Right renal cortex interstitium (tissue), 3 donors: ENCODE measurements around the gene METTL24. TPM values are rescaled to one million over a fixed set of nuclear protein-coding genes. Genes with fewer than 3 reads are reported as not detected.
A peak's percentile ranks its signal among the peaks of the same experiment; 100 is the strongest.

Experiments used
- DNase-seq, 3 donors: peaks; one replicate each; pipeline ENCODE4 v3.0.0-alpha.2; 2013; ENCODE audit warnings: low read depth in 3 of 3, low spot score in 2 of 3
- polyA plus RNA-seq, 3 donors: library from polyadenylated mRNA; unstranded; fragments of 120-200 nt; gene quantifications; one replicate each; pipeline ENCODE4 v1.2.1, GENCODE V29; 2013; ENCODE audit not compliant: insufficient read length in 3 of 3

The METTL24 gene
- polyA plus RNA-seq, 3 donors = 14.4 to 15.5 (median 14.7) TPM

DNA sequence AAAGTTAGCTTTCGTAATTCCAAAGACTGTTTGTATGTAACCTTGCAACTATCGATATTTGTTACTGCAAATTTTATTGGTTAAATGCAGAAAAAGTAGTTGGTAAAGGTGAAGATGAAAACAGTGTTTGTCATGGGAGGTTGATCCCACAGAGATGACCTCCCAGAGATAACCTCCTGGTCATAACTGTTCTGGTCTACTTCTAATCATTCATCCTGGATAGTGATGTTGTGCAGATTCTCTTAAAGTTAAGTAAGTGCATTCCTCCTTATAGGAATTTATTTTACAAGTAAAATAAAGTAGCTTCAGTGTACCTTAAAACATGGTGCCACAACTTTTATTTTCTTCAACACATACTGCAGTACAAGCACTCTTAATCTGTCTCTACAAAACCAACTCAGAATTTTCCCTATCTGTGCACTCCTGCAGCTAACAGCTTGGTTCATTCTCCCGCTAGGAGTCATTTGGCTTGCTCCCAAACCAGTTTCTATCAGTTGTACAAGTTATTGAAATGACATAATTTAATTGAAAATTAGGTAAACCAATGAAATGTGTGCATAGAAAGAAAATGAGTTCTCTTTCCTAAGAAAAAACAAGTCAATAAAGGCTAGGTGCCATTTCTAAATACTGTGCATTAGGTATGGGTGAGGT is 19.2 kb downstream of the METTL24 start:
- no peak for DNase-seq

DNA sequence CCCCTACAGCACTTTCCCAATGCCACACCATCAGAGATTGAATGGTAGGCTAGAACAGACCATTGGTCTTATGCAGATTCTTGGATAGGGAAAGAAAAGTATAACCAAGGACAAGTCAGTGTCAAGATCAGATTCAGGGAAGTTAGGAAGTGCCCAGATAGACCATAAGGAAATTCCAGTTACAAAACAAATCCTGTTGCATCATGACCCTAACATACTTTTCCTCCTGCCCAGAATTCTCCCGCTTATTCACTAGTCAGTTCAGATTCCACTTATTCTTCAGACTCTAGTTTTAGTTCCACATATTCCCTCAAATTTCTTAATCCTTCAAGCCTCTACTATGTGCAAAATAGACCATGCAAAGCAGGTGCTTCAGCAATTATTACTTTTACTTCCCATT is 20.7 kb downstream of the METTL24 start:
- no peak for DNase-seq

DNA sequence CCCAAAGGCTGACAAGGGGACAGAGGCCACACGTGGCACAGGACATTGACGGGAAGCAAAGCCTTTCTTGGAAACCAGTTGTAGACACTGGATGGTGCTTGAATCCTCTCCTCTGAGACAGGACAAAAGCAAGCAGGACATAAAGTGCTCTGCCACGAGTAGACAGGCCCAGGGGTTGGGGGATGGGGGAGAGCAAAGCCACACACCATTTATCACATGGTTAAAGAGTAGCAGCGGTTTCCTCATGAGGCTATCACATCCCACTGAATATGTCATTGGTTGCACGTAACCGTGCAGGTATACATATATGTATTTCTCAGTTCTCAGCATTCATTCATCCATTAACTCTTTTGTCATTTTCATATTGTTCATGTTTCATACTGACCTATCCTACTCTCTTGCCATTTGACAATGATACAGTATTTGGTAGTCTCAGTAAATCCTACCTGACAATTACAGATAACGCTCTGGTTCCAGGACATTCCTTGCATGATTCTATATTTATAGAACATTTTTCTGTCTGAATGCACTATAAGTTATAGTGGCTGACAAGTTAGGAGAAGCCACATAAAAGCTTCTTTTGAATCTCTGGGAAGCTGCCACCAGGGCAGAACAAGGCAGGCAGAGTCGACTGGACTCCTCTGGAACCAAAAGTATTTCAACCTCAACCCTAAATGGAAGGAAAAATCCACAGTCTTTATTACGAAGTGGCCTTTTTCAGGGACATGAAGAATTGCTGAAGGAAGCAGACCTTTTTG is 23.5 kb downstream of the METTL24 start:
- no peak for DNase-seq

DNA sequence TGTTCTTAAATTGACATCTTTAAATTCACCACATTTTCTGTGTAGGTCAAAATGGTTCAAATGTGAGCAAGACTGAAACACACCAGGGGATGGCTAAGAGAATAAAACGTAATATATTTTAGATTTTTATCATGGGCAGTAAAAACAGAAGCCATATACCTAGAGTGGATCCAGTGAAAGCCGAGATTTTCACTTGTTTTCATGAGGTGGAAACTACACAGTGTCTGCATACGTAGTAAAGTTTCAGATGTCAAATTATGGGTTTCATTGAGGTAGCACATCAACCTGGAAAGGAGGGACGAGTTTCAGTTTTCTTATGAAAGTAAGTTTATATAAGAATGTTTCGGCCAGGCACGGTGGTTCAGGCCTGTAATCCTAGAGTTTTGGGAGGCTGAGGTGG is 25.9 kb downstream of the METTL24 start:
- DNase-seq = no peak

DNA sequence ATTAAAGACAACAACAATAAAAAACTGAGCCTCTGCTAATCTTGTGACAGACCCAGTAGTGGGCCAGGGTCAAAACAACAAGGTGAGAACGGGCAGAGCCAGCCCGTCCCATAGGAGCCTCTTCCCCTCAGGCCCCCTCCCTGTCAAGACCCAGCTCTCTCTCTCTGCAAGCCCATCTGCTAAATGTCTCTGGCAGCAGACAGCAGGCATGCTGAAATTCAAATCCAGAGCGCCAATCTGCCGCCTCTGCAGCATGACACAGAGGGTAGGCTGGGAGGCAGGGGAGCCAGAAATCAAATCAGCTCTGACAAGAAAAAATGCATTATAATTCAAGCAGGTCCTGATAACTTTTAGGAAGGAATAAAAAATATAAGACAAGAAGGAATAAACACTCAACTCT is 26.3 kb downstream of the METTL24 start:
- no peak for DNase-seq

DNA sequence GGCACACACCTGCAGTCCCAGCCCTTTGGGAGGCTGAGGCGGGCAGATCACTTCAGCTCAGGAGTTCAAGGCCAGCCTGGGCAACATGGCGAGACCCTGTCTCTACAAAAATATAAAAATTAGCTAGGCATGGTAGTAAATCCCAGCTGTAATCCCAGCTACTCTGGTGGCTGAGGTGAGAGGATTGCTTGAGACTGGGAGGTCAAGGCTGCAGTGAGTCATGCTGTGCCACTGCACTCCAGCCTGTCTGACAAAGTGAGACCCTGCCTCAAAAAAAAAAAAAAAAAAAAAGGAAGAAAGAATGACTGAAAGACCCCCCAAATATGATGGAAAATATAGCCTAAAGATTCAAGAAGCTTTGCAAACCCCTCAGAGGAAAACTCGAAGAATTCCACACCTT is 26.8 kb downstream of the METTL24 start:
- no peak for DNase-seq

DNA sequence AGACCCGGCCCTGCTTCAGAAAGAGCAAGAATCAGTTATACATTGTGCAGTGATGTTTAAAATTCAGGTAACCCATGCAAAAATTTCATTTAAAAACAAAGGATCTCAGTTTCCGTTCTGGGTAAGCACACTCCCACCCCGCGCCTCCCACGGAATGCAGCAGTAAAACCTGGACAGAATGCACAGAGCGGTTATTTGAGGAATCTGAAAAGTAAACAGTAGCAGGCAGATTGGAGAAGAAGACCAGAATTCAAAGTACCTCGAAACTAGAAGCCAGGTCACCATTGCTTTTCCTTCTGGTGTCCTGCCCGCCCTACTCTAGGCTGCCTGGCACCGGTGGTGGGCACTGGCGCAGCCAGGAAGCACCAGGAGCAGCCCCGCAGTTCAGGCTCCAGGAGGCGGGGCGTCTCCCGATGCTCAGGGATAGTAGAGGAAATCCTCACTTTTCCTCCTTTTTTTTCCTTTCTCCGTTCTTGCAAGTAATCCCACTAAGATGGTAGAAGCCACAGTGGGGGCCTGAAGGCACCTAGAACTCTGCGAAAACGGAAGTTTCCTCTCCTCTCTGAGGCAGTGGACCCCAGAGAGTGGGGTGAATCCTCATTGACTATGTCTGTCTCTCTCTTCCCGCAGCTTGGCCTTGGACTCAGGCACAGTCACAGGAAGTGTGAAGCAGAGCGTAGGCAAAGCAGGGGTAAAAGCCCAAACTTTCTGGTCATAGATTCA is 28.3 kb downstream of the METTL24 start:
- no peak for DNase-seq

DNA sequence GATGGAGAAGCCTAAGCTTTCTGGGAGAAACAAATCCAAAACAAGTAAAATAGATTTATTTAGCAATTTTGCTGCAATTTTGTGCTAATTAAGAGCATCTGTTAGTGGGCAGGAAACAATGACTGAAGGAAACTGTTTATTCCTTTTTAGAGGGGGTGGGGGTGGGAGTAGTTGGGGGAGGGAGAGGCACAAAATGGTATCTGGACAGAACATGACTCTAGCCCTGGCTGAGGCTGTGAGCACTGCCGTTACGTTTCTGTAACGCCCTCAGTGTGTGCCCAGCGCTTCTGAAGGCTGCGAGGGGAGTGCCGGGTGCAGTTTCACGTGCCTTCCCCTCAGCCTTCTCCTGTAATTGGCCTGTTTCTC is 28.8 kb downstream of the METTL24 start:
- no peak for DNase-seq

DNA sequence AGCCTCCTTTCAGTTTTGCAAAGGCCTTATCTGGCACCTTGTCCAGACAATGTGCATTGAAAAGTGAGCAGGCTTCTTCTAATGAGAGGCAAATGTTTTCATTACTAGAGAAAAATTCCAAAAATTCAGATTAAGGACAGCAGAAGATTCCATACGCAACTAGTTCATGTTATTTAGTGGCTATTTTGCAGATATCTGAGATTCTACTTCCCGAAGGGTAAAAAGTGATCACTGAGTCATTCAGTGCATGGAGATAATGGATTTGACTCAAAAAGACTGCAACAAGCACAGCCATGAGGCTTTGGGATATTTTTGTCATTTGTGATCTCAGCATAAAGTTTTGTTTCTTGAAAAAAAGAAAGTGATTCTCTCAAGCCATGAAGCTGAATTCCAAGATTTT is 29.9 kb downstream of the METTL24 start:
- no peak for DNase-seq

DNA sequence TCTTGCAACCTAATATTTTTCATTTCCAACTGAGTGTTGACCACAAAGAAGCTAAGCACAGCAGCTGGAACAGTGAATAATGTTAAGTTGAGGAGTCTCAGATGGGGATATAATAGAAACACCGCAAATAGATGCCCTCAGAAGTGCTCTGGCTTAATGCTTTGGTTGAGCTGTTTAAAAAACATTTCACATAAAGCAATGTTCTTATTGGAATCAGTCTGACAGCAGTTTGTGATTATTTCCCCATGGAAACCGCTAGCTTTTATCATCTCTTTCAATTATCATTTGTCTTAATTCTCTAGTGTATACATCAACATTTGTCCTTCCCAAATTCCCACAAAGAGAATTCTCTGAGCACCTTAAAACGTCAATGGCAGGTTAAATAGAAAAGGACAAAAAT is 30.8 kb downstream of the METTL24 start:
- DNase-seq = no peak

DNA sequence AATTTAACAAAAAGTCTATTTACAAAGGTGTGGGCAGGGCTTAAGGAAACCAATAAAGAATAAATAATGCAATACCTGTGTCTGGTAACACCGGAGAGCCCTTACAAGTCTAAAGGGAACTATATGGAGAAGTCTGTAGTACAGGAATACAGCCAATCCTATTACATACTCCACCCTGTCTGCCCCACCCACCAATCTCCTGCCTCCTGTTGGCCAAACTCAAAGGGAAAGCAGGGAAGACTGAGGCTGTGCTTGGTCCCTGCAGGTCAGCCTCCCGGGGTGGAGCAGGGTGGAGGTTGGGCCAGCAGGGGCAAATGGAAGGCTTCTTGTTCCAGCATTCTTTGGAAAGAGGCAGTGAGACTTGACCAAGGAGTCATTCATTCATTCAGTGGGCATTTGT is 31.5 kb downstream of the METTL24 start:
- no peak for DNase-seq

DNA sequence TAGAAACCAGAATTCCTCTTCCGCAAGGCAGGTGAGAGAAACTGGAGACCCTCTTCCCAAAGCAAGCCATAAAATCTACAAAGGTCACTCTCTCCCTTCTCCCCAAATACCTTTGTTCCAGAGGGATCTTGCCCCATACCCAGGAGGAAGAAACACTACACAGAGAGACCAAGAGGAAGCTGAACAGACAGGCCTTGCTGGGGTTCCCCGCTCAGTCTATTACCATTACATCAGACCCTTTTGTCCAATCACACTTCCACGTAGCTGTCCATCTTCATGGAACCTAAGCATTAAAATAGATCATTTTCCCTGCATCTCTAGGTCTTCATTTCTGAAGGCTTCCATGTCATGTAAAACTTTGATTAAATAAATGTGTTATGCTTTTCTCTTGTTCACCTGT is 32.1 kb downstream of the METTL24 start:
- DNase-seq = no peak

DNA sequence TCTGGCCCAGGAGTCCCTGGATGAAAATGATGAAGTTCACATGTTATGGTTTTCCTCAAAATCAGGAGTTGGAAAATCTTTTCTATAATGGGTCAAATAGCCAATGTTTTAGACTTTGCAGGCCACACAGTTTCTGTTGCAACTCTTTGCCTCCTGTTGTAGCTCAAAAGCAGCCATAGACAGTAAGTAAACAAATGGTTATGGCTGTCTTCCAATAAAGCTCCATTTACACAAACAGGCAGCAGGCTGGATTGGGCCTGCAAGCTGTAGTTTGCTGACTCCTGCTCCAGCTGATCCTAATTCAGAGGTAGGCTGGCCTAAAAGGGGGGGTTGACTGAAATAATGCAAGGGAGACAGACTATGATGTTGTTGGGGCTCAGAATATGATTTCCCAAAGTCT is 33.0 kb downstream of the METTL24 start:
- DNase-seq = peak in 2 of 3 donors; percentile 76 to 78

DNA sequence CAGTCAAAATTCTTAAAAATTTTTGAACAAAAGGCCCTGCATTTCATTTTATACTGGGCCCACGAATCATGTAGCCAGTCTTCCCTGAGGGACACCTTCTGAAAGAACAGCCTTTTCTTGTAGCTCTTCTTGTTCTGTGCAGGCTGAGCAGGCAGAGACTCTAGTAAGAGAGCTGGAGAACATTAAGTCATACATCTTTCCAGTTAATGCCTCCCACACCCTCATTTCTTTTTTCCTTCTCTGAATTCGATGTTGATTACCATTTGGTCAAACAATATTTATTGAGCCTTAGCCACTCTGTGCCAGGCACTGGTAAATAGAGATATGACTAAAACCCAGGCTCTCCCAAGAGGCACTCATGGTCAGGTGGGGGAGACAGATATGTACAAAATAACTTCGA is 33.6 kb downstream of the METTL24 start:
- no peak for DNase-seq

DNA sequence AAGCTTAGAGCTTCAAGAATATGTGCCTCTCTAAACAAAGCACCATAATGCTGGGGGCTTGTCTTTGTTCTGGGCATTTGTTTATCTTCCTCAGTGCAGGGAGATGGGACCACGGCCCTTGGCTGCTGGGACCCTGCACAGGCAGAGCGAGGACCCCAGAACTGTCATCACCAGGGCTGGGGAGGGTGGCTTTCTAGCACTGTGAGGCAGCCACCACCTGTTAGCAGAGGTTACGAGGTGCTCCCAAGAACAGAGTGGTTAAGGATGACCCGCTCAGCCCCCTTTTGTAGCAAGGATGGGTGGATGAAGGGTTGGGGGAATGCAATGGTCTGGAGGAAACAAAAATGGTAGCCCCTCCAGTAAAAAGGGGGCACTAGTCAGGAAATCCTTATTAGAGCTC is 34.9 kb downstream of the METTL24 start:
- no peak for DNase-seq

DNA sequence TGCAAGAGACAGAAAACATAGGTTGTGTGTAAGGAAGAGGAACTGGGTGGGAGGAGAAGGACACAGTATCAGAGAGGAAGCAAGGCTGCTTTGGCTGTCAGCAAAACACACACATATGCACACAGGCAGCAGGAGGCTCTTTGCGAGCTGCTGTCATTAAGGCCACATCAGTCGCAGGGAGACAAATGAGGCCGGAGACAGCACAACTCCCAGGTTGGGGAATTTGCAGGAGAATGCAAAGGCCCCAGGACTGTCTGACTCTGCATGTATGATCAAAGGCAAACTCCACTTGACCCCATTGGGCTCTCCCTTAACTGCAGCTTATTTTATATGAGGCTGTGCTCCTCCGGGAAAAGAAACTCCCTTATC is 35.3 kb downstream of the METTL24 start:
- DNase-seq = peak in 1 of 3 donors; percentile 61

DNA sequence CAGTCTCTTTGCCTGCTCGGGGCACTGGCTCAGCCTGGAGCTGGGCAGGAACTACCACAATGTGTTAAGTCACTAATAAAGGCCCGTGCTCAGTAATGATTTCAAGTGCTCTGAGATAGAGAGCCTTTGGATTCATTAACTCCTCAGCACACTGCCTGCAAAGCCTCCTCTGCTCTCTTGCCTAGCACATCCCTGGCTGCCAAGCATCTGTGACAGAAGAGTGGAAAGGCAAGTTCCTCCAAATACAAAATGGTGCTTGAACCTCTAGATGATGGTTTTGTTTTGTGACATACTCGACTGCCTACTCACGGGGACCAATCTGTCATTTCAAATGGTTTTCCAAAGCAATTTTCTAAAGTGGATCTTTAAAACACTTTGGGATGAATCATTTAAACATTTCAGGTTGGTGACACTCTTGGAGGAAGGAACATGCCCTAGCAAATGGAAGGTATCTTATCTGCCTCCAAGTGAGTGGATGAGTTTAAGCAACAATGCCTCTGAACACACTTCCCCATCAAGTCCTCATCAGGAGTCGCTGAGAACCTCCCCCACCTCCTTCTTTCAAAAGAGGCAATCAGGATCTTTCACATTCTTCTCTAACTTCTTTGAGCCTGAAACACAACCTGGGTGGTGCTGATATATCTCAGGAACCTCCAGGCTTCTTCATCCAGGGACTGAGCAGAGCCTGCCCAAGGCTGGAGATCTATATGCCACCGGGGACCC is 35.8 kb downstream of the METTL24 start:
- no peak for DNase-seq

DNA sequence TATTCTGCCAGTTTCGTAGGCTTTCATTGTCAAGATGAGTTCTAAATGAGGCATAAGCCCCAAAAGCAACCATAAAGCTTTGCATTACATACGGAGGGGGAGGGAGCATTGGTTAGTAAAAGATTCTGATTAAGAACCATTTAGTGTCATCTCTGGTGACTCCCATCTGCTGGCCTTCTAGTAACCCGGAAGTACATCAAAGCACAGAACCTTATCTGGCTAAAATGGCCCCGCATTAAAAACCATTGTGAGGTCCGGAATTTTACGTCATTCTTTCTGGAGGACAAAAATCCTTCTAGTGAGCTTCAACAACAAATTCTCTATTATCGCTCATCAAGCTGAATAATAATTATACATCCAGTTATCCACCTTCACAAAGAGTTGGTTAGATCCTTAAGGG is 37.8 kb downstream of the METTL24 start:
- no peak for DNase-seq

DNA sequence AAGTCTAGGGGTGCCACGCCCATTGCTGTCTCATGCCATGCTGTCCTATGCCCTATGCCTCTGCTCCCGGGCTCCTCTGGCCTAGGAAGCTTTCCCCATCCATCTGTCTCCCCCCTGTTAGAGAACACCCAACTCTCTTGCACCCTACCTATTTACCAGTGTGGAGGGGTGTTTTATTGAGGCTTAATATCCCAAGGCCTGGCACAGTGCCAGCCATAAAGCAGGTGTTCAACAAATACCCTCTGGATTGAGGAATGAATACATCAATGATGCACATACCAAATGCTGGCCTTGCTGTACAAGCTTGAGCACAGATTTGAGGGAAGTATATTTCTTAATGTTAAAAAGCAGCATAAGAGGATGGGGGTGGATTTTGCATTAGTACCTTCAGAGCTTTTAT is 38.3 kb downstream of the METTL24 start:
- no peak for DNase-seq

DNA sequence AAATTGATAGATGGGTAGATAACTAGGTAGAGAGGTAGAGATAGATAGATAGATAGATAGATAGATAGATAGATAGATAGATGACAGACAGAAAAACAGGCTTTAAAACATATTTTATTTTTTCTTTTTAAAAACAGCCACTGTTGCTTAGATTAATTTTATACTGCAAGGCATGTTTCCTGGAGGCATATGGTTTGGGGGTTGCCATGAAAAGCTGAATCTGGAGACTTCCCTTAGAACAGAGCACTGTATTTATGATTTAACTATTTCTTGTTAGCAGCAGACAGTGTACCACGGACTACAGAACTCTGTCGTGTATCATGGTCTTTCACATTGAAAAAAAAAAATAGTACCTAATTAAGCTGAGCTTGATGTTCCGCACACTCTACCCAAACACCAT is 38.8 kb downstream of the METTL24 start:
- DNase-seq = no peak

DNA sequence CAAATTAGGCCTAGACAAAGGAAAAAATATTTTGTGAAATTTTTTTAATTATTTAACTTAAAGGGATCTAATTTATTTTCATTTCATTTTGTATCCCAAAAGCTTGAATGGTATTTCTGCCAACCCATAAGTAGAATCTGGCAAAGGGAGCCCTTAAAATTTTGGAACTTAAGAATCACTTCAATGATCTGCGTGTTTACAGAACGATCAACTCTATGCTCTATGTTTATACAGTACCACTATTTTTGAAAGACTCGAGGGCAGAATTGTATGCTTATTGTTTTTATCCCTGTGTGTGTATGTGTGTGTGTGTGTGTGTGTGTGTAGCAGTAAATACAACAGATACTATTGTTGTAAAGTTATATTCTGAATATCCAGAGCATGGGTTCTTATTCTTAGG is 39.2 kb downstream of the METTL24 start:
- no peak for DNase-seq
